Frontal cortex (tissue), 4 donors: ENCODE measurements around the gene MOB2. TPM values are rescaled to one million over a fixed set of nuclear protein-coding genes. Genes with fewer than 3 reads are reported as not detected.
"Not testable (repeated sequence)": the region's sequence is repeated elsewhere in the genome, so short reads cannot be mapped to it uniquely, and the experiment has no call there.

Experiments
- DNase-seq, 2 donors: peaks; one replicate each; pipeline ENCODE4 v3.0.0; 2012; ENCODE audit warnings: low spot score in 2 of 2
- FAIRE-seq: peaks from 2 replicates; lab custom pipeline; 2012; peaks lifted over from hg19 to GRCh38; lab: Jason Lieb, UNC
- total RNA-seq: library from RNA; depleted of rRNA; stranded (reverse); fragments of >200 nt; gene quantifications from one replicate; pipeline ENCODE4 v1.2.3, GENCODE V29; 2014
- donor health status: control.
- donor health status: control.
- donor health status: control.

MOB2 gene
- total RNA-seq, 1 donor from 2014 or later: 15.1 TPM

GRCh38 chr11:1519028-1520010, 32.7 kb upstream of the MOB2 start:
- FAIRE-seq (no peak), DNase-seq (no peak)

DNA sequence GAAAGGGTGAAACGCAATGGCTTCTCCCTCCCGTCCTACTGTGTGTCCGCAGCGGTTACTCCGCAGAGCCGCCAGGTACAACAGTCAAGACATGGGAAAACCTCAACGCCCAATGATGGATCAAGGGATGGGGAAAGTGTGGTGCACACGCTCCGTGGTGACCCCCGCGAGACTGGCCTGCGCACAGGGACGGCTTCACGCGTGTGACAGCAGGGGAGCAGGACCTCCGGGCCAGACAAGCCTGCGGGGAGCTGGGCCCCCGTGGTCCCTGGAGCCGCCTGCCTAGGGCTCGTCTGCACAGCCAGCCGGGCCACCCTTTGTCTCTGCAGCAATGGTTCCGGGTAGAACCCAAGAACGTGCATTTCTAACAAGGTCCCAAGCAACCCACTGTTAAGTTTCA, 31.7 kb upstream of the MOB2 start:
- no peak for FAIRE-seq
- DNase-seq: no peak

DNA sequence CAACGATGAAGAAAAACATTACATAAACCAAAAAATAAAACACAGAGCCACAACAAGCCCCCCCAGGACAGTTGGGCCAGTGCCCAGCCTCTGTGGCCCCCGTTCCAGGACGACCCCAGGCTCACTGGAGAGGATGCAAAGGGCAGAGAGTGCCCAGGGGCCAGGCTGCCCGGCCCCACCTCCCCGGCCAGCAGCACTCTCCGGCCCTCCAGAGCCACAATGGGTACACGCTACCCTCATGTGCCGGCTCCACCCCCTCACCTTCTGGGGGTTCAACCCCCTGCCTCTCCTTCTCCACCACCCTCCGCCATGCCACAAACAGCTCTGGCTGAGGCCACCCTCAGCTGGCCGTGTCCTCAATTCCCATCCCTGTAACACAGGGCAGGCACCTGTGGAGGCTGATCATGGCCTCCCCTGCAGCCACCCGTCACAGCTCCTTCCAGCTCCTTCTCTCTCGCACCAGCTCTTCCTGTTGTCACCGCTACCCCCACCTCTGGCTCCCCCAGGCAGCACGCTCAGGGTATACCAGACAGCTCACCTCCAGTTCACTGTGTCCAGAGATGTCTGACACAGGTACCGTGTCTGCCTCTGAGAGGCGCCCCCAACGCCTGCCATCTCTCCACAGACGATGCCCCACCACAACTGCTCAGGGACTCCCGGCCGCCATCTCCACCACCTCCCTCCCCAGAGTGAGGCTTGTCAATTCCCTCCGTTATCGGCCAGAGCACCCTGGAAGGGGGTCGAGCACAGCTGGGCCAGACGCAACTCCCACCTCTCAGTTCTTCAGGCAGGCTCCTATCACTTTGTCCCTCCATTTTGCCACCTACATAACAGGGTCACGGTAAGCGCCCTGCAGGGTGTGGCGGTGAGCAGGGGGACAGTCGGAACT, 30.8 kb upstream of the MOB2 start:
- DNase-seq: no peak
- FAIRE-seq: no peak

DNA sequence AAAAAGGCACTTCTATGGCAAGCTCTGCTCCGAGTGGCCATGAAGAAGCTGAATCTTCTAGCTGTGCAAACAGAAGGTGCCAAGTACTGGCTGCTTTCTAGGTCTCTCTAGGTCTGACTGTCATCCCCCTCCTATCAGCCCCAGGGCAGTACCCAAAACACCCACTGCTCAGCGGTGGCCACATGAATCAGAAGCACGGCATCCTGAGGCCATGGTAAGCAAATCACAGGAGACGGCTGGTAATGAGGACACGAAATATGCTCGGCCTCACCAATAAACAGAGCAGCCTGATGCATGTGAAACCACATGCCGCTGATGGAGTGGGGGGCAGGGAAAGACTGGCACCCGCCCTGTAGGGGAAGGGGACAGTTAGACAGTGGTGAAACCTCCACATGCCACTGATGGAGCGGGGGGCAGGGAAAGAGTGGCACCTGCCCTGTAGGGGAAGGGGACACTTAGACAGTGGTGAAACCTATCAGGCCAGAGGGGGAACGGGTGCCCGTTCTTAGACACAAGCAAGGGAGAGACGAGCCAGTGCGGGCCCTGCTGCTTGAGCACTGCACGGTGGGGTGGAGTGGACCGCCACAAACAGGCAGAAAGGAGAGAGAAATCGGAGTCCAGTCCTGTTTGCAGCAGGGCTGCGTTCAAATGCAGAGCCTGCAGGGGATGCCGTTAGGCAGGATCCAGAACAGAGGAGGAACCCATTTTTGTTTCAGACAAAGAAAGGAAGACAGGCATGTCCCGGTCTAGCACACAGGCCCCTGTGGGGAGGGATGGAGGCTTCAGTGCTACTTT, 29.9 kb upstream of the MOB2 start:
- DNase-seq: no peak
- no peak for FAIRE-seq

DNA sequence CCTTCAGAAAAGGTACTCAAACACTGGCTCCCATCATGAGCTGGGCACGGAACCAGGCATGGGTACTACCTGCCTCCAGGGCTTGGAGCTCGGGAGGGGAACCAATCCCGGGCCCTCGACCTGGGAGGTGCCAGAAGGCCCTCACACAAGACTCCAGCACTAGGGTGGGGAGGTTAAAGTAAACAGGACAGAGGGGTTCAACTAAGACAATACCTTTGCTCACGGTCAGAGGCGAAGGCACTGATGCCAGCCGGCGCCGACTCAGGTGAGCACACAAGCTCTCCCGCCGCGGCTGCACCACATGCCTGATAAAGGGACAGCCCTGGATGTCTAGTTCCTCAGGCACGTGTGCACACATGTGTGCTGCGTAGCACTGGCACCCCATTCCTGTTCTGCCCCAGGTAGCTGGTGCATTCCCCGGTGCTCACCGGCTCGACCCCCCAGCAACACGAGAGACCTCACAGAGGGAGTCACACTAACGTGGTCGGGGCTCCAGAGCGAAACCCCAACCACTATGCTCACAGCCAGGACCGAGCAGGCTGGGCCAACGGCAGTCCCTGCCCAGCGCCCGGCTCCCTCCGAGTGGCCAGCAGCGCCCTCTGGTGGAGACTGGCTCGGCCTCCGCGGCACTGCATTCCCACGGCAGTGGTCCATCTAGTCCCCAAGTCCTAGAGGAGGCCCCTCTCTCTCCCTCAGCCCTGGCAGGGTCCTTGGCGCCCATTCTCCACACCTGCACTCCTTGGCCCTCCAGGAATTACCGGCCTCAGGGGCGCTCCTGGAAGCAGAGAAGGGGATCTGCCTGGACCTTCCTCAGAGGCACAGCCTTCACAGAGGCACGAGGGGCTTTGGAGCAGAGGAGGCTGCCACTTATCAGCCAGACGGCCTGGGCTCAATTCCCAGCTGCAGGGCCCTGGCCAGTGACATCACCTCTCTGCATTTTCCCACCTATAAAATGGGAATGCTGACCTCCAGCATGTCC, 28.8 kb upstream of the MOB2 start:
- DNase-seq (peak; percentile 92 to 96), FAIRE-seq (no peak)

- DNase-seq (no peak), FAIRE-seq (no peak)
These were observed 27.9 kb upstream of the MOB2 start for GRCh38 chr11:1514336-1515061.

DNA sequence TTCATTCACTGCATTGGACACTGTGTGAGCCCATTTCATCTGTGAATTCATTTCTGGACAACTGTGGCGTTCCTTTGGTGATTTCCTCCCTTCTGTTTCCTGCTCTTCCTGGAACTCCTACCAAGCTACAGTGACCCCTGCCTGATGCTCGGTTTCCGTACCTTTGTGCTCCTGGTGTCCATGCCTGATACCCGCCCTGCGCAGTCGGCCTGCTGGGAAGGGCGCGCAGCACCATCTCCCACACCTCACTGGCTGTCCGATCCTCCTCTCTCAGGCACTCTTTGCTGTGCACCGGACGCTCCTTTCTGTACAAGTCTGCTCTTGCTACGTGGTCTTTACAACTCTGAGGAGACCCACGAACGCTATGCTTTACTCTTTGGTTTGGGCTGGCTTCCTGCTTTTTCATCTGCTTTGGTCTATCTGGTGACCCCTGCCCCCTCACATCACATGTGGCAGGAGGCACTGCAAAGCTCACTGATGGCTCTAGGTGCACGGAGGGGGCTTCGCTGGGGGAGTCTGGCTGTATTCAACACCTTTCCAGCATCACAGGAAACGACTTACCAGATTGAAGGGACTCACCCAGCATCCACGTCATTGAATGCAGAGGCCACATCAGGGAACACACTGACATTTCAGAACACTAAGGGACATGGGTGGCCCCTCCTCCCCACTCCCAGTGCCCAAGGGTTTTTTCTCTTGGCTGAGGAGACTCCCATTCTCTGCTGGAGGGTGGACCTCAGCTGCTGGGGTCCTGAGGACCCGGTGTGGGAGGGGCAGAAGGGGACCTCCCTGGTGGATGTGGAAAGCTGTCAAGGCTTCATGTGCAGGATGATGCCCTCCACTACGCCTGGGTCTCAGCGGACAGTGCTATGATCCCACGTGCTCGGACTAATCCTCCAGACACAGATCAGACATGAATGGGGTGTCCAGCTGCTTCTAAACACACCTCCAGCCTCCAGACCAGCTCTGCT, 27.0 kb upstream of the MOB2 start:
- DNase-seq (no peak), FAIRE-seq (no peak)

DNA sequence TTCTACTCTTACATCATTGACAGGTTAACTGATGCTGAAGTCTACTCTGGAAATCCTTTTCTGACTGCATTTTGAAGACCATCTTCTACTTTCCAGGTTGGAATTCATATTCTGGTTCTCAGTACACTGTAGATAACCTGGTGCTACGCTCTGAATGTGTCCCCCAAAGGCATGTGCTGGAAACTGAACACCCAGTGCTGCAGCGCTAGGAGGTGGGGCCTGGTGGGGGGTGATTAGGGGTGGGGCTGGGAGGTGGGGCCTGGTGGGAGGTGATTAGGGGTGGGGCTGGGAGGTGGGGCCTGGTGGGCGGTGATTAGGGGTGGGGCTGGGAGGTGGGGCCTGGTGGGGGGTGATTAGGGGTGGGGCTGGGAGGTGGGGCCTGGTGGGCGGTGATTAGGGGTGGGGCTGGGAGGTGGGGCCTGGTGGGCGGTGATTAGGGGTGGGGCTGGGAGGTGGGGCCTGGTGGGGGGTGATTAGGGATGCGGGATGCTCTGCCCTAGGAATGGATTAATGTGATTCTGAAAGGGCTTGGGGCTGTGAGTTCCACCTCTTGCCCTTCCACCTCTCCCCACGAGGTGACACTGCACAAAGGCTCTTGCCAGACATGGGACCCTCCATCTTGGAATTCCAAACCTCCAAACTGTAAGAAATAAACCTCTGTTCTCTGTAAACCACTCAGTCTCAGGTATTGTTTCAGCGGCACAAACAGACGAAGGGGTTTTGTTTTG, 26.1 kb upstream of the MOB2 start:
- FAIRE-seq, DNase-seq: not testable (repeated sequence)

- no peak for DNase-seq
- no peak for FAIRE-seq
These were observed 25.4 kb upstream of the MOB2 start for GRCh38 chr11:1511937-1512496.

- FAIRE-seq: no peak
- DNase-seq: no peak
These were observed 24.3 kb upstream of the MOB2 start for GRCh38 chr11:1510928-1511327.

DNA sequence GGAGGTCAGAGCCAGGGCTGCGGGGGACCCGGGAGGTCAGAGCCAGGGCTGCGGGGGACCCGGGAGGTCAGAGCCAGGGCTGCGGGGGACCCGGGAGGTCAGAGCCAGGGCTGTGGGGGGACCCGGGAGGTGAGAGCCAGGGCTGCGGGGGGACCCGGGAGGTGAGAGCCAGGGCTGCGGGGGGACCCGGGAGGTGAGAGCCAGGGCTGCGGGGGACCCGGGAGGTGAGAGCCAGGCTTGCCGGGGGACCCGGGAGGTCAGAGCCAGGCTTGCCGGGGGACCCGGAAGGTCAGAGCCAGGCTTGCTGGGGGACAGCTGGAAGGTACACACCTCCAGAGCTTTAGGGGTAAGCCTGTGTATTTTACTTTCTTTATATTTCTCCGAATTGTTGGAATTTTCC, 23.8 kb upstream of the MOB2 start:
- not testable (repeated sequence) for FAIRE-seq, DNase-seq

GRCh38 chr11:1509626-1510255, 23.2 kb upstream of the MOB2 start:
- FAIRE-seq (no peak), DNase-seq (no peak)

DNA sequence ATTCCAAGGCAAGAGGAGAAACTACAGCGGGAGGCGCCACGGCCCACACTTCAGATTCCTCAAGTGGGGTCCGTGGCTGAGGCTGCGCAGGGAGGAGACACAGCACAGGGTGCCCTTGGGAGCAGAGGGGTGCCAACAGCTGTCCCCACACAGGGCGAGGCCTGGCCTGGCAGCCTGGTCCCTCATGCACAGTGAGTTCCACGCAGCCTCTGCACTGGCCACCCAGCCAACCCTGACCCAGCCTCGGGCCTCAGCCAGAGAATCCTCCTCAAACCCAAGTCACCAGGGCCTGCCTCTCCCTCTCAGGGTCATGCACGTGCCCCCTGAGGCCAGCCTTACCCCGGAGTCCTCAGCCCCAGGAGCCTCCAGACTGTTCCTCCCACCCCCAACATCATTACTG, 22.4 kb upstream of the MOB2 start:
- FAIRE-seq: no peak
- DNase-seq: no peak

DNA sequence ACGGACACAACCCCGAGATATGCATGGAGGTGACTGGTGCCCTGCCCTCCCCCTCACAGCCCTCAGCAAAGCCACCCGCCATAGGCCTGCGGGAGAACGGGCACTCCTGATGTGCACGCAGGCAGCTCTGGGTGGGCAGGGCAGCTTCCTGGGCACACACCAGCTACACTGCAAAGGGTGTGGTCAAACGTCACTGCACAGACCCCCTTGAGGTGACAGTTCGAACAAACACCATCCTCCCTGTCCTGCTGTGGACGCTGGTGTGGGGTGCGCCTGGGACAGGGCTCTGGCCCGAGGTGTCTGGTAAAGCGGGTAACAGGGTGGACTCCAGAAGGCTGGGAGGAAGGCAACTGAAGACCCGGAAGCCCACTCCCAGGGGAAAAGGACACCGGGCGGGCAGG, 21.9 kb upstream of the MOB2 start:
- DNase-seq: no peak
- FAIRE-seq: no peak

- FAIRE-seq: no peak
These were observed 21.0 kb upstream of the MOB2 start for GRCh38 chr11:1507381-1508140.

More at GRCh38 chr11:1507381-1508140, 21.0 kb upstream of the MOB2 start:
- no peak for DNase-seq
